ENCODE measurements around the gene PEDS1. TPM values are rescaled to one million over a fixed set of nuclear protein-coding genes. Genes with fewer than 3 reads are reported as not detected.

Gene PEDS1
- total and polyA plus RNA-seq, 2 of the 4 experiments (the other 2 are of a cell fraction): 24.0 to 59.9 TPM

DNA sequence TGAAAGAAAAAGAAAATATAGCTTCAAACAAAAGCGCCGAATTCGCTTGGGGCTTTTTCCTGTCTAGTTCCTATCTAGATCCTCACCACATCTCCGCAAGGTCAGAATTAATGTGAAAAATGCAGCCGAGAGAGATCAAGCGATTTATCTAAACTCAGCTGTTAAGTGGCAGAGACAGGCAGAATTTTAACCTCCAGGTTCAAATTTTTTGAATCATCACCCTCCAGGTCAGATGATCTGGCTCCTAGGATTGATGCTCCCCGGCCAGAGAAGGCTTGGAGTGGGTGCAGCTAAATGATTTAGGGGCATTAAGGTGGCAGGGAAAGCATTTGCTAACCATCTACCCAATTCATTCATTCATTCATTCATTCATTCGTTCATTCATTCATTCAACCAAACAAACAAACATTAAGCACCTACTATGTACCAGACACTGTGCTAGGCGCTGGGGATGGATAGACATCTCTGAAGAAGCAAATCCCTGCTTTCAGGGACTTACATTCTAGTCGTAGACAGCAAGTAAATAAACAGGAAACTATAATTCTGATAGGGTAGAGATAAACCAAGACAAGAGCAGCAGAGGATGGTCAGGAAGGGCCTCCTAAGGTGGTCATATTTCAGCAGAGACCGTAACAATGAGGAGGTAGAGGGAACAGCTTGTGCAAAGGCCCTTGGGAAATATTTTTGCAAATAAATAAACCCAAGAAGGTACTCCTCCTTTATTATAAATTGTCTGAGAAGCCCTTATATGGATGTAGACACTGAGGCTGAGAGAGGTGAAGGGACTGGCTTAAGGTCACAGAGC is 39.9 kb downstream of the PEDS1 start:
- TF ChIP-seq RFX5 (IDR thresholded peaks at IDR 0.05; ENCODE audit: low read depth, low read length) (no peak), RAD21 (IDR thresholded peaks at IDR 0.05; ENCODE audit: low read length) (no peak), MAFK (IDR thresholded peaks at IDR 0.05; ENCODE audit: low read depth, low read length) (no peak), MAZ (IDR thresholded peaks at IDR 0.05; ENCODE audit: borderline replicate concordance, low read depth, low read length) (no peak), MXI1 (IDR thresholded peaks at IDR 0.05; ENCODE audit: borderline replicate concordance, low read depth, low read length) (no peak)
- TF ChIP-seq, protein P1, sequence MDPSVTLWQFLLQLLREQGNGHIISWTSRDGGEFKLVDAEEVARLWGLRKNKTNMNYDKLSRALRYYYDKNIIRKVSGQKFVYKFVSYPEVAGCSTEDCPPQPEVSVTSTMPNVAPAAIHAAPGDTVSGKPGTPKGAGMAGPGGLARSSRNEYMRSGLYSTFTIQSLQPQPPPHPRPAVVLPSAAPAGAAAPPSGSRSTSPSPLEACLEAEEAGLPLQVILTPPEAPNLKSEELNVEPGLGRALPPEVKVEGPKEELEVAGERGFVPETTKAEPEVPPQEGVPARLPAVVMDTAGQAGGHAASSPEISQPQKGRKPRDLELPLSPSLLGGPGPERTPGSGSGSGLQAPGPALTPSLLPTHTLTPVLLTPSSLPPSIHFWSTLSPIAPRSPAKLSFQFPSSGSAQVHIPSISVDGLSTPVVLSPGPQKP (IDR thresholded peaks at IDR 0.05; ENCODE audit: borderline replicate concordance, low read depth, low read length): no peak
- TF ChIP-seq, protein P2, sequence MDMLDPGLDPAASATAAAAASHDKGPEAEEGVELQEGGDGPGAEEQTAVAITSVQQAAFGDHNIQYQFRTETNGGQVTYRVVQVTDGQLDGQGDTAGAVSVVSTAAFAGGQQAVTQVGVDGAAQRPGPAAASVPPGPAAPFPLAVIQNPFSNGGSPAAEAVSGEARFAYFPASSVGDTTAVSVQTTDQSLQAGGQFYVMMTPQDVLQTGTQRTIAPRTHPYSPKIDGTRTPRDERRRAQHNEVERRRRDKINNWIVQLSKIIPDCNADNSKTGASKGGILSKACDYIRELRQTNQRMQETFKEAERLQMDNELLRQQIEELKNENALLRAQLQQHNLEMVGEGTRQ (IDR thresholded peaks at IDR 0.05; ENCODE audit: low read depth, low read length): no peak
- TF ChIP-seq, protein P3, sequence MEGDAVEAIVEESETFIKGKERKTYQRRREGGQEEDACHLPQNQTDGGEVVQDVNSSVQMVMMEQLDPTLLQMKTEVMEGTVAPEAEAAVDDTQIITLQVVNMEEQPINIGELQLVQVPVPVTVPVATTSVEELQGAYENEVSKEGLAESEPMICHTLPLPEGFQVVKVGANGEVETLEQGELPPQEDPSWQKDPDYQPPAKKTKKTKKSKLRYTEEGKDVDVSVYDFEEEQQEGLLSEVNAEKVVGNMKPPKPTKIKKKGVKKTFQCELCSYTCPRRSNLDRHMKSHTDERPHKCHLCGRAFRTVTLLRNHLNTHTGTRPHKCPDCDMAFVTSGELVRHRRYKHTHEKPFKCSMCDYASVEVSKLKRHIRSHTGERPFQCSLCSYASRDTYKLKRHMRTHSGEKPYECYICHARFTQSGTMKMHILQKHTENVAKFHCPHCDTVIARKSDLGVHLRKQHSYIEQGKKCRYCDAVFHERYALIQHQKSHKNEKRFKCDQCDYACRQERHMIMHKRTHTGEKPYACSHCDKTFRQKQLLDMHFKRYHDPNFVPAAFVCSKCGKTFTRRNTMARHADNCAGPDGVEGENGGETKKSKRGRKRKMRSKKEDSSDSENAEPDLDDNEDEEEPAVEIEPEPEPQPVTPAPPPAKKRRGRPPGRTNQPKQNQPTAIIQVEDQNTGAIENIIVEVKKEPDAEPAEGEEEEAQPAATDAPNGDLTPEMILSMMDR (conservative IDR thresholded peaks at IDR 0.05; ENCODE audit: low read depth, low read length): no peak

More for the DNA sequence above, 39.9 kb downstream of the PEDS1 start:
- Histone ChIP-seq H3K79me1 (ENCODE audit: low read depth in 1 of 2, low read length in 2 of 2) (peaks cover 17 to 60% of the 10 kb centered on the region in 2 experiments), H2BK20ac (ENCODE audit: low read depth, low read length) (peak overlapping the region; percentile 47), H3K4me3 (ENCODE audit: insufficient read depth, low read depth, low read length) (peak overlapping the region; percentile 73), H3K9me3 (ENCODE audit: control insufficient read depth, insufficient read depth, low read length) (no peaks in the 10 kb centered on the region), H3K18ac (ENCODE audit: low read depth, low read length) (peak overlapping the region; percentile 94), H4K5ac (ENCODE audit: low read depth, low read length) (peak overlapping the region; percentile 93), H4K91ac (ENCODE audit: insufficient read depth, low read depth, low read length) (peak overlapping the region; percentile 97), H3K27me3 (ENCODE audit: control insufficient read depth, insufficient read depth, low read length) (no peaks in the 10 kb centered on the region), H2BK5ac (ENCODE audit: low read depth, low read length, poor library complexity, severe bottlenecking) (peak overlapping the region; percentile 91), H3K9me1 (ENCODE audit: insufficient read depth, low read length) (peaks cover 18% of the 10 kb centered on the region), H3K36me3 (ENCODE audit: control insufficient read depth, insufficient read depth, low read length) (no peaks in the 10 kb centered on the region), H3K56ac (ENCODE audit: extremely low read depth, insufficient read depth, low read length) (peak overlapping the region; percentile 99), H2AK9ac (replicated peaks; ENCODE audit: low read depth, low read length, poor library complexity) (peak overlapping the region; percentile 96), H2AK5ac (ENCODE audit: low read depth, low read length) (peak overlapping the region; percentile 95), H3K4ac (ENCODE audit: low read depth, low read length) (peak overlapping the region; percentile 98), H2BK15ac (ENCODE audit: low read depth, low read length) (peak overlapping the region; percentile 63; the same call in 2 of the 3 replicates), H4K20me1 (ENCODE audit: insufficient read depth, low read length) (peaks cover 38% of the 10 kb centered on the region), H3K4me2 (ENCODE audit: low read depth, low read length) (peak overlapping the region; percentile 90), H3K23ac (ENCODE audit: low read depth, low read length) (peak overlapping the region; percentile 88), H3K4me1 (ENCODE audit: control insufficient read depth, insufficient read depth, low read length) (peaks cover 28% of the 10 kb centered on the region), H3K14ac (replicated peaks; ENCODE audit: low read depth, low read length) (peak overlapping the region; percentile 96), H3K27ac (ENCODE audit: insufficient read depth, low read length) (peak overlapping the region; percentile 91), H4K8ac (ENCODE audit: low read depth in 2 of 2, low read length in 2 of 2) (peak overlapping the region; percentile 91 to 100), H2AFZ (replicated peaks; ENCODE audit: low read length, poor library complexity) (peak overlapping the region; percentile 89), H3K9ac (ENCODE audit: low read depth, low read length) (peak overlapping the region; percentile 94), H2BK120ac (ENCODE audit: low read depth, low read length) (peak overlapping the region; percentile 86)
- POLR2A ChIA-PET (ENCODE audit: unreplicated experiment): interaction anchor here (0.6 kb wide), 1 partner anchor 10 kb away, joined by 3 read pairs; no protein-coding TSS in a partner anchor
- ATAC-seq (ENCODE audit: low read depth) (no peak), DNase-seq (no peak)
- 0% methylated on average over 1 of the region's 11 CpGs; no CpG with 5 or more reads in 1 of the 2 experiments for WGBS, 2 experiments (ENCODE audit: extremely low coverage in 2 of 2, insufficient read length in 1 of 2)
- intact Hi-C loops (cut with micrococcal nuclease): no loop called here
- in situ Hi-C loops (cut with MboI; ENCODE audit: low sequenced_read_pairs): no loop called here
- BruUV-seq (replicated peaks): no TSS peak
- CTCF ChIA-PET: interaction anchor here (0.6 kb wide), 1 partner anchor 65 kb away, joined by 3 read pairs; no protein-coding TSS in a partner anchor
- dilution Hi-C loops (cut with HindIII; ENCODE audit: low sequenced_read_pairs, unreplicated experiment): no loop called here

Measured in IMR-90 (cell line).